ENCODE data around the gene FTCD. TPM values are rescaled to one million over a fixed set of nuclear protein-coding genes. Genes with fewer than 3 reads are reported as not detected.

Gene FTCD
- polyA plus RNA-seq, 3 donors, result not detected

GRCh38 chr21:46100426-46100825 lies 55.0 kb downstream of the FTCD start:
- Histone ChIP-seq H3K27me3 (ENCODE audit: control insufficient read depth in 2 of 2, insufficient read depth in 2 of 2, low read length in 2 of 2) (peaks cover 15 to 51% of the 10 kb centered on the region in 2 donors), H3K4me1 (ENCODE audit: control insufficient read depth in 1 of 2, insufficient read depth in 2 of 2, low read length in 2 of 2) (no peaks in the 10 kb centered on the region), H3K9me3 (replicated peaks in 1 of 2; ENCODE audit: control insufficient read depth in 1 of 2, insufficient read depth in 1 of 2, low read length in 2 of 2) (peaks cover 4 to 18% of the 10 kb centered on the region in 2 donors), H3K36me3 (replicated peaks in 1 of 2; ENCODE audit: control insufficient read depth in 1 of 2, insufficient read depth in 2 of 2, low read length in 2 of 2) (no peaks in the 10 kb centered on the region), H3K27ac (ENCODE audit: low read depth in 1 of 2, low read length in 2 of 2) (no peak overlapping the region), H4K20me1 (ENCODE audit: insufficient read depth, low read length) (no peaks in the 10 kb centered on the region), H2AFZ (ENCODE audit: insufficient read depth, low read depth, low read length, poor library complexity, severe bottlenecking) (no peak overlapping the region), H3K9ac (ENCODE audit: insufficient read depth, low read length, poor library complexity, severe bottlenecking) (no peak overlapping the region), H3K79me2 (ENCODE audit: insufficient read depth, low read length) (no peaks in the 10 kb centered on the region), H3K4me2 (replicated peaks; ENCODE audit: extremely low read depth, low read length, poor library complexity, severe bottlenecking) (no peak overlapping the region), H3K4me3 (replicated peaks in 1 of 3; ENCODE audit: low read depth in 2 of 3, low read length in 3 of 3) (no peak overlapping the region)
- Mint-ChIP-seq H3K9me3 (peaks cover 12 to 36% (median 29%) of the 10 kb centered on the region in 7 donors), H3K4me1 (no peaks in the 10 kb centered on the region), H3K27ac (no peak overlapping the region), H3K4me3 (peak overlapping the region in 1 of 2 donors; percentile 62), H3K27me3 (ENCODE audit: low read depth in 3 of 3) (peaks cover 42 to 69% (median 52%) of the 10 kb centered on the region in 3 donors), H3K36me3 (no peaks in the 10 kb centered on the region)
- TF ChIP-seq, protein P1, sequence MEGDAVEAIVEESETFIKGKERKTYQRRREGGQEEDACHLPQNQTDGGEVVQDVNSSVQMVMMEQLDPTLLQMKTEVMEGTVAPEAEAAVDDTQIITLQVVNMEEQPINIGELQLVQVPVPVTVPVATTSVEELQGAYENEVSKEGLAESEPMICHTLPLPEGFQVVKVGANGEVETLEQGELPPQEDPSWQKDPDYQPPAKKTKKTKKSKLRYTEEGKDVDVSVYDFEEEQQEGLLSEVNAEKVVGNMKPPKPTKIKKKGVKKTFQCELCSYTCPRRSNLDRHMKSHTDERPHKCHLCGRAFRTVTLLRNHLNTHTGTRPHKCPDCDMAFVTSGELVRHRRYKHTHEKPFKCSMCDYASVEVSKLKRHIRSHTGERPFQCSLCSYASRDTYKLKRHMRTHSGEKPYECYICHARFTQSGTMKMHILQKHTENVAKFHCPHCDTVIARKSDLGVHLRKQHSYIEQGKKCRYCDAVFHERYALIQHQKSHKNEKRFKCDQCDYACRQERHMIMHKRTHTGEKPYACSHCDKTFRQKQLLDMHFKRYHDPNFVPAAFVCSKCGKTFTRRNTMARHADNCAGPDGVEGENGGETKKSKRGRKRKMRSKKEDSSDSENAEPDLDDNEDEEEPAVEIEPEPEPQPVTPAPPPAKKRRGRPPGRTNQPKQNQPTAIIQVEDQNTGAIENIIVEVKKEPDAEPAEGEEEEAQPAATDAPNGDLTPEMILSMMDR (IDR thresholded peaks at IDR 0.05), result no peak
- intact Hi-C loops (cut with micrococcal nuclease), result no loop called here
- DNase-seq, result no peak
- 74% methylated on average over 6 of the region's 7 CpGs for WGBS (ENCODE audit: insufficient coverage)

DNA sequence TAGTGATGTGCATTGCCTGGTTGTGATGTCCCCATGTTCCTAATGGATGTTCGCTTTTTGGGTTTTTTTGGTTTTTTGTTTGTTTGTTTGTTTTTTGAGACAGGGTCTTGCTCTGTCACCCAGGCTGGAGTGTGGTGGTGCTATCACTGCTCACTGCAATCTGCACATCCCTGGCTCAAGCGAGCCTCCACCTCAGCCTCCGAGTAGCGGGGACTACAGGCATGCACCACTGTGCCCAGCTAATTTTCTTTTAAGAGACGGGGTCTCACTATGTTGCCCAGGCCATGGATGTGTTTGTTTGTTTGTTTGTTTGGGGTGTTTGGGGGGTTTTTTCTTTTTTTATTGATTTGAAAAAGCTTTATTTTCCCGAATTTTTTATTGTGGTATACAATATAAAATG lies 55.4 kb downstream of the FTCD start:
- peaks cover 15 to 49% of the 10 kb centered on the region in 2 donors for H3K27me3 ChIP-seq (ENCODE audit: control insufficient read depth in 2 of 2, insufficient read depth in 2 of 2, low read length in 2 of 2)

More for the DNA sequence above, 55.4 kb downstream of the FTCD start:
- no peak overlapping the region for H2AFZ ChIP-seq (ENCODE audit: insufficient read depth, low read depth, low read length, poor library complexity, severe bottlenecking)
- no peak overlapping the region for H3K9ac ChIP-seq (ENCODE audit: insufficient read depth, low read length, poor library complexity, severe bottlenecking)
- Mint-ChIP-seq H3K4me3 (peak overlapping the region in 1 of 2 donors; percentile 62), H3K27me3 (ENCODE audit: low read depth in 3 of 3) (peaks cover 43 to 69% (median 52%) of the 10 kb centered on the region in 3 donors), H3K4me1 (no peaks in the 10 kb centered on the region), H3K27ac (no peak overlapping the region), H3K36me3 (no peaks in the 10 kb centered on the region), H3K9me3 (peaks cover 12 to 36% (median 29%) of the 10 kb centered on the region in 7 donors)
- no peak overlapping the region for H3K4me3 ChIP-seq (replicated peaks in 1 of 3; ENCODE audit: low read depth in 2 of 3, low read length in 3 of 3)
- intact Hi-C loops (cut with micrococcal nuclease), result no loop called here
- H3K4me2 ChIP-seq (replicated peaks; ENCODE audit: extremely low read depth, low read length, poor library complexity, severe bottlenecking), result no peak overlapping the region
- no peak overlapping the region for H3K27ac ChIP-seq (ENCODE audit: low read depth in 1 of 2, low read length in 2 of 2)
- no peaks in the 10 kb centered on the region for H3K36me3 ChIP-seq (replicated peaks in 1 of 2; ENCODE audit: control insufficient read depth in 1 of 2, insufficient read depth in 2 of 2, low read length in 2 of 2)
- TF ChIP-seq, protein P1 (IDR thresholded peaks at IDR 0.05), result no peak
- DNase-seq, result no peak
- H3K9me3 ChIP-seq (replicated peaks in 1 of 2; ENCODE audit: control insufficient read depth in 1 of 2, insufficient read depth in 1 of 2, low read length in 2 of 2), result peaks cover 2 to 18% of the 10 kb centered on the region in 2 donors
- no peaks in the 10 kb centered on the region for H4K20me1 ChIP-seq (ENCODE audit: insufficient read depth, low read length)
- WGBS (ENCODE audit: insufficient coverage), result 100% methylated on average over 5 of the region's 6 CpGs
- H3K4me1 ChIP-seq (ENCODE audit: control insufficient read depth in 1 of 2, insufficient read depth in 2 of 2, low read length in 2 of 2), result no peaks in the 10 kb centered on the region
- H3K79me2 ChIP-seq (ENCODE audit: insufficient read depth, low read length), result no peaks in the 10 kb centered on the region

Measured in CD14-positive monocyte (primary cell).